Sigmoid colon (tissue), 7 donors: ENCODE measurements around the gene COPA. TPM values are rescaled to one million over a fixed set of nuclear protein-coding genes. Genes with fewer than 3 reads are reported as not detected.

Experiments
- DNase-seq: peaks from one replicate; pipeline ENCODE4 v3.0.0-alpha.2; 2019
- H3K27ac ChIP-seq, 4 donors: fragments of 200-600 bp; sonication (generic); one replicate each; pipeline ENCODE4 v1.5.1; 2016 to 2019; ENCODE audit warnings: mild to moderate bottlenecking in 1 of 4
- H3K27me3 ChIP-seq, 3 donors: fragments of 200-600 bp; sonication (generic); one replicate each; pipeline ENCODE4 v1.5.1; 2019; ENCODE audit warnings: mild to moderate bottlenecking in 1 of 3
- H3K36me3 ChIP-seq, 4 donors: fragments of 200-600 bp; sonication (generic); one replicate each; pipeline ENCODE4 v1.5.1; 2016 to 2019
- H3K4me1 ChIP-seq, 4 donors: fragments of 200-600 bp; sonication (generic); one replicate each; pipeline ENCODE4 v1.5.1; 2017 to 2019
- H3K4me3 ChIP-seq, 4 donors: fragments of 200-600 bp; sonication (generic); one replicate each; pipeline ENCODE4 v1.5.1; 2017 to 2019; ENCODE audit warnings: mild to moderate bottlenecking in 2 of 4, moderate library complexity in 1 of 4
- H3K9me3 ChIP-seq, 4 donors: fragments of 200-600 bp in 3 of 4; sonication (generic) in 3 of 4; one replicate each; pipeline versions ENCODE4 v1.5.1 to v1.6.1; 2013 to 2019
- EP300 ChIP-seq, 4 donors: sonication (generic); formaldehyde crosslinking; IDR thresholded peaks; one replicate each; pipeline ENCODE4 v1.6.1; 2017; ENCODE audit warnings: antibody characterized with exemption in 4 of 4
- POLR2A ChIP-seq, 2 donors: fragments of 450-650 bp; IDR thresholded peaks; one replicate each; pipeline ENCODE4 v1.6.1; 2016; ENCODE audit warnings: antibody characterized with exemption in 2 of 2, mild to moderate bottlenecking in 2 of 2, moderate library complexity in 2 of 2
- POLR2AphosphoS5 ChIP-seq, 4 donors: sonication (generic); formaldehyde crosslinking; IDR thresholded peaks; one replicate each; pipeline ENCODE4 v1.6.1; 2017; ENCODE audit warnings: antibody characterized with exemption in 4 of 4
- WGBS, 2 donors: extraction: QIAGEN DNeasy Blood & Tissue Kit; methylation state at CpG; one replicate each; pipeline ENCODE4 v1.1.7; 2013; 5-methylcytosine and 5-hydroxymethylcytosine counted together
- intact Hi-C: fragments of 100-400 bp; cut with DNase I; formaldehyde crosslinking; loops from one replicate; pipeline ENCODE4 v1.15.1; 2023
- polyA plus RNA-seq, 3 donors: library from polyadenylated mRNA; stranded (reverse); fragments of 200-250 nt; gene quantifications; one replicate each; pipeline ENCODE4 v1.2.3, GENCODE V29; 2013
- small RNA-seq, 3 donors: library from RNA; depleted of rRNA; stranded (forward); fragments of <200 nt; gene quantifications; one replicate each; pipeline ENCODE3, GENCODE V24; 2016
- total RNA-seq, 4 donors: library from RNA; depleted of rRNA; stranded (reverse); fragments of >200 nt; gene quantifications; one replicate each; pipeline ENCODE4 v1.1.0, GENCODE V29; 2016
- TF ChIP-seq, protein P1 (sequence below), 4 experiments: fragments of 450-650 bp in 3 of 4; fragments of 200-600 bp in 1 of 4; IDR thresholded peaks; one replicate each; pipeline ENCODE4 v1.5.1; 2016 to 2019; ENCODE audit warnings: antibody characterized with exemption in 4 of 4, mild to moderate bottlenecking in 3 of 4, moderate library complexity in 2 of 4
- donor health status: healthy with polysubstance abuse.
- donor health status: Bipolar disorder and iron deficiency.
- donor health status: healthy.

Gene COPA
- total and polyA plus RNA-seq, 7 donors: 62.5 to 117 (median 93.8) TPM

DNA sequence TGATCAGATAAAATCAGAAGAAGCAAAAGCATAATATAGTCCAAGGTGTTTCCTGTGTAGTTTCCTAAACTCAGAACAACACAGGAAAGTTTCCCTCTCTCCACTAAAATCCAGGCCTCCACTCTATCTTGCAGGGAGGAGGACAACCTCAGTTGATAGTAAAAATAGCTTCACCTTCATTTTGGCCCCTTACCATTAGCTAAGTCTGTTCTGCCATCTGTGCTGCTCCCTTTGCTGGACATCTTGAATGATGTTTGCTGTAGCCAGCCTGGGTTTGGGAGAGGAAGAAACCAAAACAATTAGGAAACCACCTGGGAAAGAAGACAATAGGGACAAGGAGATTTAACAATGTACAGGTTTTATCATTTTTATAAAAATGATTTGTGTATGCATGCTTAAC, 99.3 kb downstream of the COPA start:
- Histone ChIP-seq H3K9me3 (no peaks in the 10 kb centered on the region), H3K27me3 (no peaks in the 10 kb centered on the region), H3K4me1 (peaks cover 0 to 30% (median 12%) of the 10 kb centered on the region in 4 donors), H3K36me3 (peaks cover 13 to 52% (median 15%) of the 10 kb centered on the region in 4 donors), H3K4me3 (no peak overlapping the region), H3K27ac (no peak overlapping the region)
- DNase-seq: no peak
- TF ChIP-seq, protein P1, sequence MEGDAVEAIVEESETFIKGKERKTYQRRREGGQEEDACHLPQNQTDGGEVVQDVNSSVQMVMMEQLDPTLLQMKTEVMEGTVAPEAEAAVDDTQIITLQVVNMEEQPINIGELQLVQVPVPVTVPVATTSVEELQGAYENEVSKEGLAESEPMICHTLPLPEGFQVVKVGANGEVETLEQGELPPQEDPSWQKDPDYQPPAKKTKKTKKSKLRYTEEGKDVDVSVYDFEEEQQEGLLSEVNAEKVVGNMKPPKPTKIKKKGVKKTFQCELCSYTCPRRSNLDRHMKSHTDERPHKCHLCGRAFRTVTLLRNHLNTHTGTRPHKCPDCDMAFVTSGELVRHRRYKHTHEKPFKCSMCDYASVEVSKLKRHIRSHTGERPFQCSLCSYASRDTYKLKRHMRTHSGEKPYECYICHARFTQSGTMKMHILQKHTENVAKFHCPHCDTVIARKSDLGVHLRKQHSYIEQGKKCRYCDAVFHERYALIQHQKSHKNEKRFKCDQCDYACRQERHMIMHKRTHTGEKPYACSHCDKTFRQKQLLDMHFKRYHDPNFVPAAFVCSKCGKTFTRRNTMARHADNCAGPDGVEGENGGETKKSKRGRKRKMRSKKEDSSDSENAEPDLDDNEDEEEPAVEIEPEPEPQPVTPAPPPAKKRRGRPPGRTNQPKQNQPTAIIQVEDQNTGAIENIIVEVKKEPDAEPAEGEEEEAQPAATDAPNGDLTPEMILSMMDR (IDR thresholded peaks at IDR 0.05): no peak
- TF ChIP-seq POLR2A (IDR thresholded peaks at IDR 0.05) (no peak), EP300 (IDR thresholded peaks at IDR 0.05) (no peak), POLR2AphosphoS5 (IDR thresholded peaks at IDR 0.05) (no peak)
- intact Hi-C loops: no loop called here

DNA sequence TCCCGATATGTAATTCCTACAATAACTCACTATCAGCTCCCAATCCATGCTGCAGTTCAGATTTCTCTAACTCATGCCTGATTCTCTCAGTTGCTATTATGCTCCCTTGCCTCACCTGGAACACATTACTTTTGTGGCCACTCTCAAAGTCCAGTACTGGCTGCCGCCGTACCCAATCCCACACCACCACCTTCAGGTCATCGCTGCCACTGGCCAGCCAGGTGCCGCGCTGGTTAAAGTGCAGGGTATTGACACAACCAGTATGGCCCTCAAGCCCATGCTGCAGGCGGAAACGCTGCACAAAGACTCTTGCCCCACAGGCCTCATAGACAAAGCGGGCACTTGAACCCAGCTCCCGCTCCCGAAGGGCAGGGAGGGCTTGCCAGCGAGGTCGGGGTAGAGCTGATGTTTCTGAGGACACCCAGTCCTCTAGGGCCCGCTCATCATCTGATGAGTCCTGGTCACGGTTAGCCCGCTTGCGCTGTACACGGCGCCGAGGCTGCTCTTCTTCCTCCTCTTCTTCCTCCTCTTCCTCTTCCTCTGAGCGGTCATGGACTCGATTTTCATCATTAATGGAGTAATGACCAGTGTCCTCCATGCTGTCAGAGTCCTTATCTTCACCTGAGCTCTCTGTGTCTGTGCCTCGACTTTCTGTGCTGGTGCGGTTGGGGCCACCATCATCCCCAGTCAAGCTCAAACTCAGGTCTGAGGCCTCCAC, 103.3 kb downstream of the COPA start:
- 96 to 97% methylated on average over 24 of the region's 24 CpGs for WGBS, 2 donors
- intact Hi-C loops: no loop called here
- Histone ChIP-seq H3K27me3 (no peaks in the 10 kb centered on the region), H3K9me3 (no peaks in the 10 kb centered on the region), H3K27ac (no peak overlapping the region), H3K36me3 (peaks cover 33 to 93% (median 46%) of the 10 kb centered on the region in 4 donors), H3K4me1 (peaks cover 0 to 9% (median 4%) of the 10 kb centered on the region in 4 donors), H3K4me3 (no peak overlapping the region)
- no peak for DNase-seq
- TF ChIP-seq EP300 (IDR thresholded peaks at IDR 0.05): no peak
- no peak for TF ChIP-seq POLR2A (IDR thresholded peaks at IDR 0.05)
- no peak for TF ChIP-seq POLR2AphosphoS5 (IDR thresholded peaks at IDR 0.05)
- TF ChIP-seq, protein P1 (IDR thresholded peaks at IDR 0.05): no peak

Small RNA genes lying within 50 kb of the gene (small RNA-seq; reads per million reads assigned to genes)
- gene RF00019 (0 reads per million in 3 donors), gene RNU4-42P (0 to 0.15 (median 0.06) reads per million in 3 donors)

Other genes with a start within 250 kb of the COPA start
- 10 to 100 TPM; 11.1 to 11.4 (median 11.3) TPM for gene IGSF8, start 244.6 kb downstream of the COPA start, total RNA-seq
- gene IGSF8, start 244.6 kb downstream of the COPA start, polyA plus RNA-seq: 10 to 100 TPM in 1 of 3 donors, 1 to 10 TPM in 2; 4.8 to 34.9 (median 7.2) TPM
- 100 to 1,000 TPM in 2 of 4 donors, 10 to 100 TPM in 2; 60.7 to 153 (median 102) TPM for gene ATP1A2, start 227.5 kb downstream of the COPA start, total RNA-seq
- 1 to 10 TPM in 2 of 3 donors, under 1 TPM in 1; 0.92 to 5.7 (median 1.8) TPM for gene ATP1A2, start 227.5 kb downstream of the COPA start, polyA plus RNA-seq
- 1 to 10 TPM in 1 of 4 donors, under 1 TPM in 1, not detected in 2; 0.27 to 3.0 TPM for gene ATP1A4, start 191.6 kb downstream of the COPA start, total RNA-seq
- gene ATP1A4, start 191.6 kb downstream of the COPA start, polyA plus RNA-seq: under 1 TPM in 1 of 3 donors, not detected in 2; 0.22 TPM
- 1 to 10 TPM in 3 of 4 donors, under 1 TPM in 1; 0.66 to 9.4 (median 2.4) TPM for gene CASQ1, start 152.7 kb downstream of the COPA start, total RNA-seq
- under 1 TPM in 2 of 3 donors, not detected in 1; 0.28 to 0.60 TPM for gene CASQ1, start 152.7 kb downstream of the COPA start, polyA plus RNA-seq
- gene PEA15, start 137.9 kb downstream of the COPA start, total RNA-seq: 100 to 1,000 TPM in 1 of 4 donors, 10 to 100 TPM in 3; 65.7 to 126 (median 88.8) TPM
- gene PEA15, start 137.9 kb downstream of the COPA start, polyA plus RNA-seq: 100 to 1,000 TPM in 2 of 3 donors, 10 to 100 TPM in 1; 42.5 to 113 (median 109) TPM
- 100 to 1,000 TPM; 138 to 184 (median 147) TPM for gene DCAF8, start 80.7 kb downstream of the COPA start, total RNA-seq
- 10 to 100 TPM; 28.2 to 76.1 (median 44.4) TPM for gene DCAF8, start 80.7 kb downstream of the COPA start, polyA plus RNA-seq
- 10 to 100 TPM; 49.0 to 57.4 (median 53.0) TPM for gene PEX19, start 58.1 kb downstream of the COPA start, total RNA-seq
- 10 to 100 TPM; 25.6 to 42.0 (median 35.4) TPM for gene PEX19, start 58.1 kb downstream of the COPA start, polyA plus RNA-seq
- 10 to 100 TPM; 30.3 to 46.7 (median 39.0) TPM for gene NCSTN, start 133 bp upstream of the COPA start, total RNA-seq
- gene NCSTN, start 133 bp upstream of the COPA start, polyA plus RNA-seq: 10 to 100 TPM; 12.0 to 55.6 (median 19.4) TPM
- gene NHLH1, start 23.8 kb upstream of the COPA start, total RNA-seq: under 1 TPM in 1 of 4 donors, not detected in 3; under 0.01 TPM
- under 1 TPM in 2 of 3 donors, not detected in 1; 0.12 to 0.60 TPM for gene NHLH1, start 23.8 kb upstream of the COPA start, polyA plus RNA-seq
- 1 to 10 TPM; 3.2 to 6.6 (median 3.6) TPM for gene VANGL2, start 57.3 kb upstream of the COPA start, total RNA-seq
- gene VANGL2, start 57.3 kb upstream of the COPA start, polyA plus RNA-seq: 1 to 10 TPM; 1.8 to 3.5 (median 2.6) TPM
- gene SLAMF6, start 180.0 kb upstream of the COPA start, total RNA-seq: 1 to 10 TPM in 2 of 4 donors, under 1 TPM in 1, not detected in 1; 0.41 to 1.2 (median 1.1) TPM
- gene SLAMF6, start 180.0 kb upstream of the COPA start, polyA plus RNA-seq: 10 to 100 TPM in 1 of 3 donors, 1 to 10 TPM in 1, under 1 TPM in 1; 0.60 to 15.2 (median 1.4) TPM
- 1 to 10 TPM; 2.2 to 7.5 (median 3.3) TPM for gene CD84, start 236.2 kb upstream of the COPA start, total RNA-seq
- 1 to 10 TPM in 2 of 3 donors, under 1 TPM in 1; 0.60 to 5.5 (median 3.2) TPM for gene CD84, start 236.2 kb upstream of the COPA start, polyA plus RNA-seq